ENCODE measurements around the gene CAGE1.
"Not testable (repeated sequence)": the region's sequence is repeated elsewhere in the genome, so short reads cannot be mapped to it uniquely, and the experiment has no call there.

DNA sequence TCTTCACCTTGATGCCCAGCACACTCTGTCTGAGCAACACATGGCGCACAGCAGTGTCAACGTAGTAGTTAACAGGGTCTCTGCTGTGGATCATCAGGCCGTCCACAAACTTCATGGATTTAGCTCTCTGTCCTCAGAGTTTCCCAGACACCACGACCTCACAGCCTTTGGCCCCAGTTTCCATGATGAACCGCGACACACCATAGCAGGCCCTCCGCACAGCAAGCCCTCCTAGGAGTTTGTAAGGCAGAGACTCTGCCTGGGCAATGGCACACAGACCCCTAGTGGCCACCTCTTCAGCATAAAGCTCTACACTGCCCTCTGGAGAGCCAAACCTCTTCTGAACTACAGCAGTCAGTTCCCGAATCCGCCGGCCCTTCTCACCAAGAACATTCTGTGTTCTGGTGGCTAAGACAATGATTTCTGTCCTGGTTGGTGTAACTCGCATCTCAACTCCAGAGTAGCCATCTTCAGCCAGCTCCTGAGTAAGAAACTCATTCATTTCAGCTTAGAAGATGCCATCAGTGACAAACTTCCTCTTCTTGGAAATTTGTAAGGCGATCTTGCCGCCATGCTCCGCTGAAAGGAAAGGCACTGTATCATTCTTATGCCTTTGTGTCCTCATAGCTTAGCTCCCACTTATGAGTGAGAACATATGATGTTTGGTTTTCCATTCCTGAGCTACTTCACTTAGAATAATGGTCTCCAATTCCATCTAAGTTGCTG is 50.4 kb downstream of the CAGE1 start:
- TF ChIP-seq, protein P1, sequence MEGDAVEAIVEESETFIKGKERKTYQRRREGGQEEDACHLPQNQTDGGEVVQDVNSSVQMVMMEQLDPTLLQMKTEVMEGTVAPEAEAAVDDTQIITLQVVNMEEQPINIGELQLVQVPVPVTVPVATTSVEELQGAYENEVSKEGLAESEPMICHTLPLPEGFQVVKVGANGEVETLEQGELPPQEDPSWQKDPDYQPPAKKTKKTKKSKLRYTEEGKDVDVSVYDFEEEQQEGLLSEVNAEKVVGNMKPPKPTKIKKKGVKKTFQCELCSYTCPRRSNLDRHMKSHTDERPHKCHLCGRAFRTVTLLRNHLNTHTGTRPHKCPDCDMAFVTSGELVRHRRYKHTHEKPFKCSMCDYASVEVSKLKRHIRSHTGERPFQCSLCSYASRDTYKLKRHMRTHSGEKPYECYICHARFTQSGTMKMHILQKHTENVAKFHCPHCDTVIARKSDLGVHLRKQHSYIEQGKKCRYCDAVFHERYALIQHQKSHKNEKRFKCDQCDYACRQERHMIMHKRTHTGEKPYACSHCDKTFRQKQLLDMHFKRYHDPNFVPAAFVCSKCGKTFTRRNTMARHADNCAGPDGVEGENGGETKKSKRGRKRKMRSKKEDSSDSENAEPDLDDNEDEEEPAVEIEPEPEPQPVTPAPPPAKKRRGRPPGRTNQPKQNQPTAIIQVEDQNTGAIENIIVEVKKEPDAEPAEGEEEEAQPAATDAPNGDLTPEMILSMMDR (IDR thresholded peaks at IDR 0.05): peak; percentile 61
- not testable (repeated sequence) for TF ChIP-seq ZFX (IDR thresholded peaks at IDR 0.05; ENCODE audit: borderline replicate concordance)
